Measurements from ENCODE around the gene NECTIN1.

NECTIN1 gene

DNA sequence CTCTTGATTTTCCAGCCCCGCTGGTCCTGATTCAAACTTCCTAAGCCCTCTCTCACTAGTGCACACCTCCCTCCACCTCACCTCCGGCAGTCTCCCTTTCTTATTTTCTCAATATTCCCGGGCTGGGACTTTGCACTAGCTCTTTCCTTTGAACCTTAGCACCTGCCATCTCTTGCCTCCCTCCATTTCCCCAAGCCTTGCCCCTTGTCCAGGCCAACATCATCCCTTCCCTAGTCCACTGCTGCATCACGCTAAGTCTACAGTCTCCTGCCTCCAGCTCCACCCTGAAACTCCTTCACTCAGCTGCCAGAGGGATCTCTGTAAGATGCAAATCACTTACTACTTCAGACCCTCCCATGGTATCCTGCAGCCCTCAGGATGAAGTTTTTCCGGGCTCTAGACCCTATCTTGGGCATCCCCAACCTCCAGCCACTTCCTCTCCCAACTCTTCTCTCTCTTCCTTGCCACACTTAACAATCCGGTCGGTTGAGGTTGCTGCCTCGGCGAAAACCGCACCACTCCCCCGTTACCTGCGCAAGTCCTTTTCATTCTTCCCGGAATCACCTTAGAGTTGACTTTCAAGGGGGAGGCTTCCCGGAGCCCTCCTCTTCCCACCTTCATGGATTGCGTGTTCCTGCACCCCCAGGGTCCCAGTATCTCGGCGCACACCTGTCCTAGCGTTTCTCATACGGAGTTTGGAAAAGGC lies 42.7 kb downstream of the NECTIN1 start (continued):
- no peak for TF ChIP-seq ZNF70 (CRISPR knock-in tag; IDR thresholded peaks at IDR 0.05)

DNA sequence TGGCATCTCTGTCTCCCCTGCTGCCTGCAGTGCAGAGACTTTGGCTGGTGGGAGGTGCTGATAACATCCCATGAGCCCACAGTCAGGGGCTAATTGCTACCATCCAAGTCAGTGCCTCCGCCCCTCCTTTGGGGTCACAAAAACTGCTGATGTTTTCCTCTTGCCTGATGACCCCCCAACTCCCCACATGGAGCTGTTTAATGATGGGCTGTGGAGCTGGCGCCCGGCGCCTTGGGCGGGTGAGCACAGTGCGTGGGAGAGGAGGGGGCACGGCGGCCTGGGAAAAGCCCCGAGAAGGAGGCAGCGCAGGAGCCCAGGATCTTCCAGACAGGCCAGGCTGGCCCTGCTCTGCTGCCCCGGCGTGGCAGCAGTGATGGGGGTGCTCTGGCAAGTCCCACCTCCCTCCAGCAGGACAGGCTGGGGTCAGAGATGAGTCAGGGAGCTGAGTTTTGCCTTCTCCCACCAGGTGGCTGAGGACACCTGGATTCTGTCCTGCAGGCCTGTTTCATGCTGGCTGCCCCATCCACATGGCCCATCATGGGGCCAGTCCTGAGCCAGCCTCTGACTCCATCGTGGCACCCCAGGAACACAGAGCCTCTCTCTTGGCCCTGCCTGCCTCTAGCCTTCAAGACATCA lies 43.8 kb downstream of the NECTIN1 start:
- TF ChIP-seq GLIS3 (CRISPR knock-in tag; IDR thresholded peaks at IDR 0.05) (no peak), BACH2 (CRISPR knock-in tag; IDR thresholded peaks at IDR 0.05; ENCODE audit: borderline replicate concordance) (no peak), ISL1 (CRISPR knock-in tag; IDR thresholded peaks at IDR 0.05) (no peak), ARNTL (CRISPR knock-in tag; IDR thresholded peaks at IDR 0.05; ENCODE audit: borderline replicate concordance, low read depth) (no peak), TCF4 (CRISPR knock-in tag; IDR thresholded peaks at IDR 0.05; ENCODE audit: borderline replicate concordance) (no peak), ZC3H10 (CRISPR knock-in tag; IDR thresholded peaks at IDR 0.05) (no peak)
- TF ChIP-seq, protein P1, sequence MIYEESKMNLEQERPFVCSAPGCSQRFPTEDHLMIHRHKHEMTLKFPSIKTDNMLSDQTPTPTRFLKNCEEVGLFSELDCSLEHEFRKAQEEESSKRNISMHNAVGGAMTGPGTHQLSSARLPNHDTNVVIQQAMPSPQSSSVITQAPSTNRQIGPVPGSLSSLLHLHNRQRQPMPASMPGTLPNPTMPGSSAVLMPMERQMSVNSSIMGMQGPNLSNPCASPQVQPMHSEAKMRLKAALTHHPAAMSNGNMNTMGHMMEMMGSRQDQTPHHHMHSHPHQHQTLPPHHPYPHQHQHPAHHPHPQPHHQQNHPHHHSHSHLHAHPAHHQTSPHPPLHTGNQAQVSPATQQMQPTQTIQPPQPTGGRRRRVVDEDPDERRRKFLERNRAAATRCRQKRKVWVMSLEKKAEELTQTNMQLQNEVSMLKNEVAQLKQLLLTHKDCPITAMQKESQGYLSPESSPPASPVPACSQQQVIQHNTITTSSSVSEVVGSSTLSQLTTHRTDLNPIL (CRISPR knock-in tag; IDR thresholded peaks at IDR 0.05; ENCODE audit: low read depth), result no peak

DNA sequence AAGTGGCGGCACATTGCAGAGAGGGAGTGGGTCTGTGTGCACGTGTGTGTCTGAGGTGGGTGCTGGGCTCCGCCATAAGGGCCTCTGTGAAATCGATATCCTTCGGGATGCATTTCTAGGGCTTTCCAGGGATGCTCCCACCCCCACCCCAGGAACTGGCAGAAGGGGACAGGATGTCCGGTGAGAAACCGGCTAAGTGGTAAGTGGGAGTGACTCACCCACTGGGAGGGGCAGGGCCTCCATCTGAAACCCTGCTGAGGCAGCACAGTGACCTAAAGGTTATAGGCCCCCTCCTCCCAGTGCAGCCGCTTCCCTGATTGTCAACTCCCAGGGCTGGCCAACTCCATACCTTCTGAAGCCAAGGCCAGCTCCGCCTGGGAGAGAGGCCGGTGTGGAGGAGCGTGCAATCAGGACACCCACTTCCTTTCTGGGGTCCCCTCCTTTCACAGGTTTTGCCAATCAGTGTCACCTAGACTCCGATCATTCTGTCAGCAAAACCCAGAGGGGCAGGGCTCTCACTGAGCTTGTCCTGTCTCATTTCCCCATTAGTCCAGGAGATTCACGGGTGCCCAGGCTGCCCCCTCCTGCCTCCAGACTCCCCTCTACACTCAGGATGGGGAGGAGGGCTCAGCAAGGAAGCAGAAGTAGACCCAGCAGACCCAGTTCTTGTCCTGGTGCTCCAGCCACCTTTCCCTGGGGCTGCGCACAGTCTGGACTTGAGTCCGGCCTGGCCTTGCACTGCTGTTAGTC lies 44.5 kb downstream of the NECTIN1 start:
- TF ChIP-seq GLIS3 (CRISPR knock-in tag; IDR thresholded peaks at IDR 0.05) (no peak), ZNF70 (CRISPR knock-in tag; IDR thresholded peaks at IDR 0.05) (0 out of 2 replicates have a peak, but pooled peaks have one; percentile 2)
- peak; percentile 86 for ATAC-seq

More for the DNA sequence above, 43.8 kb downstream of the NECTIN1 start:
- ATAC-seq, result peak; percentile 63

DNA sequence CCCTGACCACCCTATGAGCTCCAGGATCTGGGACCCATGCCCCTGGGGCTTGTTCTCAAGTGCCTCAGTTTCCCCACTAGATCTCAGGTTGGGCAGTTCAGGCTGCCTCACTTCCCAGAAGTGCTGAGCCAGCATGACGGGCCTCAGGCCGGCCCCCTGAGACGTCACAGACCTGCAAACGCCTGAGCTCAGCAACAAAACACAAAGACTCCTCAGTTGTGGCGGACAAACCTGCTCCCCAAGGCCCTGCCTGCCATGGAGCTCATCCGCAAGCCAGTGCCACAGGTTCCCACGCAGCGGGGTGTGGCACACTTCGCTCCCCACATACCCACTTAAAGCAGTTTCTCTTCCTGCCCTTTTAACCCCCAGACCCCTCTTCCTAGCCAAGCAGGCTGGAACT lies 45.2 kb downstream of the NECTIN1 start:
- no peak for TF ChIP-seq TOX (CRISPR knock-in tag; IDR thresholded peaks at IDR 0.05; ENCODE audit: borderline replicate concordance)
- TF ChIP-seq PPARA (CRISPR knock-in tag; IDR thresholded peaks at IDR 0.05; ENCODE audit: borderline replicate concordance), result no peak
- no peak for TF ChIP-seq CSDC2 (CRISPR knock-in tag; IDR thresholded peaks at IDR 0.05)
- TF ChIP-seq SNAI2 (CRISPR knock-in tag; IDR thresholded peaks at IDR 0.05), result no peak
- no peak for TF ChIP-seq GLIS3 (CRISPR knock-in tag; IDR thresholded peaks at IDR 0.05)
- TF ChIP-seq, protein P1 (CRISPR knock-in tag; IDR thresholded peaks at IDR 0.05; ENCODE audit: low read depth), result no peak
- TF ChIP-seq RARB (CRISPR knock-in tag; IDR thresholded peaks at IDR 0.05), result no peak
- TF ChIP-seq, protein P2, sequence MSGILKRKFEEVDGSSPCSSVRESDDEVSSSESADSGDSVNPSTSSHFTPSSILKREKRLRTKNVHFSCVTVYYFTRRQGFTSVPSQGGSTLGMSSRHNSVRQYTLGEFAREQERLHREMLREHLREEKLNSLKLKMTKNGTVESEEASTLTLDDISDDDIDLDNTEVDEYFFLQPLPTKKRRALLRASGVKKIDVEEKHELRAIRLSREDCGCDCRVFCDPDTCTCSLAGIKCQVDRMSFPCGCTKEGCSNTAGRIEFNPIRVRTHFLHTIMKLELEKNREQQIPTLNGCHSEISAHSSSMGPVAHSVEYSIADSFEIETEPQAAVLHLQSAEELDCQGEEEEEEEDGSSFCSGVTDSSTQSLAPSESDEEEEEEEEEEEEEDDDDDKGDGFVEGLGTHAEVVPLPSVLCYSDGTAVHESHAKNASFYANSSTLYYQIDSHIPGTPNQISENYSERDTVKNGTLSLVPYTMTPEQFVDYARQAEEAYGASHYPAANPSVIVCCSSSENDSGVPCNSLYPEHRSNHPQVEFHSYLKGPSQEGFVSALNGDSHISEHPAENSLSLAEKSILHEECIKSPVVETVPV (CRISPR knock-in tag; IDR thresholded peaks at IDR 0.05), result no peak
- no peak for TF ChIP-seq BACH2 (CRISPR knock-in tag; IDR thresholded peaks at IDR 0.05; ENCODE audit: borderline replicate concordance)
- no peak for TF ChIP-seq ZNF565 (CRISPR knock-in tag; conservative IDR thresholded peaks at IDR 0.05; ENCODE audit: low read depth)
- no peak for TF ChIP-seq TCF4 (CRISPR knock-in tag; IDR thresholded peaks at IDR 0.05; ENCODE audit: borderline replicate concordance)
- TF ChIP-seq, protein P3, sequence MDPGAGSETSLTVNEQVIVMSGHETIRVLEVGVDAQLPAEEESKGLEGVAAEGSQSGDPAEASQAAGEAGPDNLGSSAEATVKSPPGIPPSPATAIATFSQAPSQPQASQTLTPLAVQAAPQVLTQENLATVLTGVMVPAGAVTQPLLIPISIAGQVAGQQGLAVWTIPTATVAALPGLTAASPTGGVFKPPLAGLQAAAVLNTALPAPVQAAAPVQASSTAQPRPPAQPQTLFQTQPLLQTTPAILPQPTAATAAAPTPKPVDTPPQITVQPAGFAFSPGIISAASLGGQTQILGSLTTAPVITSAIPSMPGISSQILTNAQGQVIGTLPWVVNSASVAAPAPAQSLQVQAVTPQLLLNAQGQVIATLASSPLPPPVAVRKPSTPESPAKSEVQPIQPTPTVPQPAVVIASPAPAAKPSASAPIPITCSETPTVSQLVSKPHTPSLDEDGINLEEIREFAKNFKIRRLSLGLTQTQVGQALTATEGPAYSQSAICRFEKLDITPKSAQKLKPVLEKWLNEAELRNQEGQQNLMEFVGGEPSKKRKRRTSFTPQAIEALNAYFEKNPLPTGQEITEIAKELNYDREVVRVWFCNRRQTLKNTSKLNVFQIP (CRISPR knock-in tag; IDR thresholded peaks at IDR 0.05; ENCODE audit: borderline replicate concordance, low read depth), result no peak
- TF ChIP-seq ISL1 (CRISPR knock-in tag; IDR thresholded peaks at IDR 0.05), result no peak
- TF ChIP-seq ARNTL (CRISPR knock-in tag; IDR thresholded peaks at IDR 0.05; ENCODE audit: borderline replicate concordance, low read depth), result no peak
- no peak for ATAC-seq

DNA sequence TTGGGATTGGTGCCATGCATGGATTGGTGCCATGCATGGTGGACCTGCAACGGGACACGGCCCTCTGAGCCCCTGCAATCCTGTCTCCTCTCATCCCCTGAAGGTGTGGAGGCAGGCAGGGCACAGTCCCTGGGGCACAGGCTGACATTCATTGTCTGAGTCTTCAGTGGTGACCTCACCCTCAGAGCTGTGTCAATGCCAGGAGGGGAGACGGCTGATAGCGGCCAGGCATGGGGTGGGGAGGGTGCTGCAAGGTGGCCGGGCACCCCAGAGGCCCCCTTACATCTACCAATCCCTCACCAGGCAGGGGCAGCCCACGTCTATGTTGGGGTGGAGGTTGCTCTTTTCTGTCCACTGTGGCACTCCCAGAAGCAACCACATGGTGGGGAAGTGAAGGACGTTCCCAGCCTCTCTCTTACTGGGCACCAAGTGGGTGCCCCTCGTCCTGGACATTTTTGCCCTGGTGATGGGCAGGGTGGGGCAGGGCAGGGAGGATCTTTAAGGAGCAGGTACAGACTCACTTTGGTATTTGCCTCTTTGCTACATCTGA lies 47.6 kb downstream of the NECTIN1 start:
- ATAC-seq, result no peak
- TF ChIP-seq PPARA (CRISPR knock-in tag; IDR thresholded peaks at IDR 0.05; ENCODE audit: borderline replicate concordance), result no peak
- no peak for TF ChIP-seq ESRRG (CRISPR knock-in tag; IDR thresholded peaks at IDR 0.05)
- TF ChIP-seq BACH2 (CRISPR knock-in tag; IDR thresholded peaks at IDR 0.05; ENCODE audit: borderline replicate concordance), result no peak
- TF ChIP-seq, protein P4, sequence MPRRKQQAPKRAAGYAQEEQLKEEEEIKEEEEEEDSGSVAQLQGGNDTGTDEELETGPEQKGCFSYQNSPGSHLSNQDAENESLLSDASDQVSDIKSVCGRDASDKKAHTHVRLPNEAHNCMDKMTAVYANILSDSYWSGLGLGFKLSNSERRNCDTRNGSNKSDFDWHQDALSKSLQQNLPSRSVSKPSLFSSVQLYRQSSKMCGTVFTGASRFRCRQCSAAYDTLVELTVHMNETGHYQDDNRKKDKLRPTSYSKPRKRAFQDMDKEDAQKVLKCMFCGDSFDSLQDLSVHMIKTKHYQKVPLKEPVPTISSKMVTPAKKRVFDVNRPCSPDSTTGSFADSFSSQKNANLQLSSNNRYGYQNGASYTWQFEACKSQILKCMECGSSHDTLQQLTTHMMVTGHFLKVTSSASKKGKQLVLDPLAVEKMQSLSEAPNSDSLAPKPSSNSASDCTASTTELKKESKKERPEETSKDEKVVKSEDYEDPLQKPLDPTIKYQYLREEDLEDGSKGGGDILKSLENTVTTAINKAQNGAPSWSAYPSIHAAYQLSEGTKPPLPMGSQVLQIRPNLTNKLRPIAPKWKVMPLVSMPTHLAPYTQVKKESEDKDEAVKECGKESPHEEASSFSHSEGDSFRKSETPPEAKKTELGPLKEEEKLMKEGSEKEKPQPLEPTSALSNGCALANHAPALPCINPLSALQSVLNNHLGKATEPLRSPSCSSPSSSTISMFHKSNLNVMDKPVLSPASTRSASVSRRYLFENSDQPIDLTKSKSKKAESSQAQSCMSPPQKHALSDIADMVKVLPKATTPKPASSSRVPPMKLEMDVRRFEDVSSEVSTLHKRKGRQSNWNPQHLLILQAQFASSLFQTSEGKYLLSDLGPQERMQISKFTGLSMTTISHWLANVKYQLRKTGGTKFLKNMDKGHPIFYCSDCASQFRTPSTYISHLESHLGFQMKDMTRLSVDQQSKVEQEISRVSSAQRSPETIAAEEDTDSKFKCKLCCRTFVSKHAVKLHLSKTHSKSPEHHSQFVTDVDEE (CRISPR knock-in tag; IDR thresholded peaks at IDR 0.05), result no peak
- no peak for TF ChIP-seq ZNF8 (CRISPR knock-in tag; IDR thresholded peaks at IDR 0.05)
- no peak for TF ChIP-seq CSDC2 (CRISPR knock-in tag; IDR thresholded peaks at IDR 0.05)
- TF ChIP-seq ARNTL (CRISPR knock-in tag; IDR thresholded peaks at IDR 0.05; ENCODE audit: borderline replicate concordance, low read depth), result no peak
- no peak for TF ChIP-seq ZFP3 (CRISPR knock-in tag; IDR thresholded peaks at IDR 0.05)
- no peak for TF ChIP-seq ZNF70 (CRISPR knock-in tag; IDR thresholded peaks at IDR 0.05)
- TF ChIP-seq TCF4 (CRISPR knock-in tag; IDR thresholded peaks at IDR 0.05; ENCODE audit: borderline replicate concordance), result no peak
- no peak for TF ChIP-seq ISL1 (CRISPR knock-in tag; IDR thresholded peaks at IDR 0.05)

All from SK-N-SH treated with all-trans-retinoic acid at 6 μM for 48 hours (cell line).